Mammary epithelial cell (primary cell): ENCODE measurements around the gene RFXAP.

Experiments
- EZH2 ChIP-seq: IDR thresholded peaks from 2 replicates; pipeline ENCODE4 v1.6.1; 2012; ENCODE audit warnings: low read length, inconsistent platforms, borderline replicate concordance
- TF ChIP-seq, protein P1 (sequence below), 2 donors: IDR thresholded peaks in 1 of 2; conservative IDR thresholded peaks in 1 of 2; 2 replicates each; pipeline ENCODE4 v1.5.1; 2011 to 2012; ENCODE audit warnings: inconsistent platforms in 2 of 2, low read length in 2 of 2, mild to moderate bottlenecking in 2 of 2, control low read depth in 1 of 2, low read depth in 1 of 2; ENCODE audit not compliant: insufficient read depth in 1 of 2; ENCODE audit errors: extremely low read depth in 1 of 2

GRCh38 chr13:36807616-36808015 lies 11.4 kb upstream of the RFXAP start:
- TF ChIP-seq, protein P1, sequence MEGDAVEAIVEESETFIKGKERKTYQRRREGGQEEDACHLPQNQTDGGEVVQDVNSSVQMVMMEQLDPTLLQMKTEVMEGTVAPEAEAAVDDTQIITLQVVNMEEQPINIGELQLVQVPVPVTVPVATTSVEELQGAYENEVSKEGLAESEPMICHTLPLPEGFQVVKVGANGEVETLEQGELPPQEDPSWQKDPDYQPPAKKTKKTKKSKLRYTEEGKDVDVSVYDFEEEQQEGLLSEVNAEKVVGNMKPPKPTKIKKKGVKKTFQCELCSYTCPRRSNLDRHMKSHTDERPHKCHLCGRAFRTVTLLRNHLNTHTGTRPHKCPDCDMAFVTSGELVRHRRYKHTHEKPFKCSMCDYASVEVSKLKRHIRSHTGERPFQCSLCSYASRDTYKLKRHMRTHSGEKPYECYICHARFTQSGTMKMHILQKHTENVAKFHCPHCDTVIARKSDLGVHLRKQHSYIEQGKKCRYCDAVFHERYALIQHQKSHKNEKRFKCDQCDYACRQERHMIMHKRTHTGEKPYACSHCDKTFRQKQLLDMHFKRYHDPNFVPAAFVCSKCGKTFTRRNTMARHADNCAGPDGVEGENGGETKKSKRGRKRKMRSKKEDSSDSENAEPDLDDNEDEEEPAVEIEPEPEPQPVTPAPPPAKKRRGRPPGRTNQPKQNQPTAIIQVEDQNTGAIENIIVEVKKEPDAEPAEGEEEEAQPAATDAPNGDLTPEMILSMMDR (conservative IDR thresholded peaks at IDR 0.05 in 1 of 2, IDR thresholded peaks at IDR 0.05 in 1 of 2; ENCODE audit: extremely low read depth in 1 of 2, insufficient read depth in 1 of 2, low read depth in 1 of 2, low read length in 2 of 2): no peak
- TF ChIP-seq EZH2: no peak
